22Rv1 (cell line): ENCODE measurements around the gene TMEM63B.

Source experiments
- ZFX ChIP-seq: fragments of 450-650 bp; IDR thresholded peaks from 2 replicates; pipeline ENCODE4 v1.6.1; 2017; ENCODE audit warnings: antibody characterized with exemption, borderline replicate concordance
- TF ChIP-seq, protein P1 (sequence below): fragments of 450-650 bp; IDR thresholded peaks from 2 replicates; pipeline ENCODE4 v1.5.1; 2017; ENCODE audit warnings: mild to moderate bottlenecking

GRCh38 chr6:44122801-44123200 is 4.6 kb upstream of the TMEM63B start:
- TF ChIP-seq, protein P1, sequence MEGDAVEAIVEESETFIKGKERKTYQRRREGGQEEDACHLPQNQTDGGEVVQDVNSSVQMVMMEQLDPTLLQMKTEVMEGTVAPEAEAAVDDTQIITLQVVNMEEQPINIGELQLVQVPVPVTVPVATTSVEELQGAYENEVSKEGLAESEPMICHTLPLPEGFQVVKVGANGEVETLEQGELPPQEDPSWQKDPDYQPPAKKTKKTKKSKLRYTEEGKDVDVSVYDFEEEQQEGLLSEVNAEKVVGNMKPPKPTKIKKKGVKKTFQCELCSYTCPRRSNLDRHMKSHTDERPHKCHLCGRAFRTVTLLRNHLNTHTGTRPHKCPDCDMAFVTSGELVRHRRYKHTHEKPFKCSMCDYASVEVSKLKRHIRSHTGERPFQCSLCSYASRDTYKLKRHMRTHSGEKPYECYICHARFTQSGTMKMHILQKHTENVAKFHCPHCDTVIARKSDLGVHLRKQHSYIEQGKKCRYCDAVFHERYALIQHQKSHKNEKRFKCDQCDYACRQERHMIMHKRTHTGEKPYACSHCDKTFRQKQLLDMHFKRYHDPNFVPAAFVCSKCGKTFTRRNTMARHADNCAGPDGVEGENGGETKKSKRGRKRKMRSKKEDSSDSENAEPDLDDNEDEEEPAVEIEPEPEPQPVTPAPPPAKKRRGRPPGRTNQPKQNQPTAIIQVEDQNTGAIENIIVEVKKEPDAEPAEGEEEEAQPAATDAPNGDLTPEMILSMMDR = no peak
- no peak for TF ChIP-seq ZFX
